AG04449 (cell line): ENCODE results near the gene DCAF4.

Experiments
- CTCF ChIA-PET: fragments of 350-600 bp; formaldehyde crosslinking; extraction: SDS; loops from one replicate; lab custom pipeline; 2021; ENCODE audit warnings: antibody characterized with exemption; lab: Yijun Ruan, JAX
- POLR2A ChIA-PET: fragments of 400-600, 350-600 bp; formaldehyde crosslinking; extraction: SDS; loops from one replicate; lab custom pipeline; 2020; ENCODE audit warnings: antibody characterized with exemption, inconsistent platforms; lab: Yijun Ruan, JAX
- DNase-seq: peaks from one replicate; pipeline ENCODE4 v3.0.0-alpha.2; 2010; ENCODE audit warnings: low read depth, low spot score
- H3K4me3 ChIP-seq: 2 replicates; pipeline ENCODE4 v1.5.1; 2011; ENCODE audit warnings: low read depth, mild to moderate bottlenecking, control low read depth, low read length
- CTCF ChIP-seq: IDR thresholded peaks from one replicate; pipeline ENCODE4 v1.5.1; 2011; ENCODE audit warnings: mild to moderate bottlenecking, moderate library complexity, low read length, control low read depth, inconsistent platforms; ENCODE audit not compliant: insufficient read depth; ENCODE audit errors: missing control alignments

The DCAF4 gene

GRCh38 chr14:72941286-72941985, 15.2 kb downstream of the DCAF4 start:
- no peak overlapping the region for H3K4me3 ChIP-seq
- ChIA-PET CTCF (interaction anchor here (1.3 to 11.4 kb wide), 3 partner anchors 9 to 428 kb away, joined by 3 to 160 read pairs (median 90); no protein-coding TSS in a partner anchor), POLR2A (no interaction called here)
- no peak for DNase-seq
- TF ChIP-seq CTCF, result no peak

- CTCF ChIA-PET, result interaction anchor here (1.3 to 11.4 kb wide), 2 partner anchors 24 to 429 kb away, joined by 3 to 160 read pairs; no protein-coding TSS in a partner anchor
- no peak for DNase-seq
- no peak overlapping the region for H3K4me3 ChIP-seq
- no peak for TF ChIP-seq CTCF
- POLR2A ChIA-PET, result no interaction called here
Measured at GRCh38 chr14:72942934-72943333, 16.7 kb downstream of the DCAF4 start.

- POLR2A ChIA-PET, result no interaction called here
- CTCF ChIA-PET, result interaction anchor here (0.8 to 11.4 kb wide), 3 partner anchors 8 to 430 kb away, joined by 3 to 160 read pairs (median 4); no protein-coding TSS in a partner anchor
- no peak overlapping the region for H3K4me3 ChIP-seq
- DNase-seq, result no peak
- TF ChIP-seq CTCF, result no peak
Measured at GRCh38 chr14:72943876-72944430, 17.7 kb downstream of the DCAF4 start.

- ChIA-PET POLR2A (no interaction called here), CTCF (interaction anchor here (1.3 to 11.4 kb wide), 3 partner anchors 9 to 432 kb away, joined by 4 to 782 read pairs (median 160); no protein-coding TSS in a partner anchor)
- TF ChIP-seq CTCF, result no peak
- no peak overlapping the region for H3K4me3 ChIP-seq
- no peak for DNase-seq
Measured at GRCh38 chr14:72945356-72946027, 19.2 kb downstream of the DCAF4 start.

GRCh38 chr14:72946491-72946890, 20.2 kb downstream of the DCAF4 start:
- H3K4me3 ChIP-seq, result no peak overlapping the region
- no peak for DNase-seq
- TF ChIP-seq CTCF, result no peak
- CTCF ChIA-PET, result interaction anchor here (0.6 to 7.2 kb wide), 6 partner anchors 8 to 430 kb away, joined by 3 to 782 read pairs (median 32); partner anchors contain the start of gene DCAF4
- POLR2A ChIA-PET, result no interaction called here
